HL-60 (cell line): Measurements from ENCODE around the gene AS3MT.

ENCODE experiments used
- CTCF ChIP-seq: IDR thresholded peaks from one replicate; pipeline ENCODE4 v1.5.1; 2011; ENCODE audit warnings: low read length, control low read depth, inconsistent platforms; ENCODE audit not compliant: insufficient read depth
- GABPA ChIP-seq: IDR thresholded peaks from 2 replicates; pipeline ENCODE4 v1.6.1; 2012; ENCODE audit warnings: low read depth
- POLR2AphosphoS5 ChIP-seq: IDR thresholded peaks from 2 replicates; pipeline ENCODE4 v1.6.1; 2012; ENCODE audit warnings: low read depth
- REST ChIP-seq: IDR thresholded peaks from 2 replicates; pipeline ENCODE4 v1.6.1; 2012; ENCODE audit warnings: low read depth; ENCODE audit not compliant: insufficient replicate concordance

- TF ChIP-seq CTCF (no peak), GABPA (no peak), POLR2AphosphoS5 (no peak), REST (no peak)
These were observed 37.0 kb upstream of the AS3MT start for GRCh38 chr10:102832248-102832647.
